GM11168 (cell line): ENCODE measurements around the gene NISCH.

ENCODE experiments used
- in situ Hi-C: fragments of 300-500 bp; cut with MboI; formaldehyde crosslinking; loops from one replicate; pipeline ENCODE4 v1.12.0; 2022; ENCODE audit warnings: low sequenced_read_pairs; ENCODE audit not compliant: unreplicated experiment

Gene NISCH

DNA sequence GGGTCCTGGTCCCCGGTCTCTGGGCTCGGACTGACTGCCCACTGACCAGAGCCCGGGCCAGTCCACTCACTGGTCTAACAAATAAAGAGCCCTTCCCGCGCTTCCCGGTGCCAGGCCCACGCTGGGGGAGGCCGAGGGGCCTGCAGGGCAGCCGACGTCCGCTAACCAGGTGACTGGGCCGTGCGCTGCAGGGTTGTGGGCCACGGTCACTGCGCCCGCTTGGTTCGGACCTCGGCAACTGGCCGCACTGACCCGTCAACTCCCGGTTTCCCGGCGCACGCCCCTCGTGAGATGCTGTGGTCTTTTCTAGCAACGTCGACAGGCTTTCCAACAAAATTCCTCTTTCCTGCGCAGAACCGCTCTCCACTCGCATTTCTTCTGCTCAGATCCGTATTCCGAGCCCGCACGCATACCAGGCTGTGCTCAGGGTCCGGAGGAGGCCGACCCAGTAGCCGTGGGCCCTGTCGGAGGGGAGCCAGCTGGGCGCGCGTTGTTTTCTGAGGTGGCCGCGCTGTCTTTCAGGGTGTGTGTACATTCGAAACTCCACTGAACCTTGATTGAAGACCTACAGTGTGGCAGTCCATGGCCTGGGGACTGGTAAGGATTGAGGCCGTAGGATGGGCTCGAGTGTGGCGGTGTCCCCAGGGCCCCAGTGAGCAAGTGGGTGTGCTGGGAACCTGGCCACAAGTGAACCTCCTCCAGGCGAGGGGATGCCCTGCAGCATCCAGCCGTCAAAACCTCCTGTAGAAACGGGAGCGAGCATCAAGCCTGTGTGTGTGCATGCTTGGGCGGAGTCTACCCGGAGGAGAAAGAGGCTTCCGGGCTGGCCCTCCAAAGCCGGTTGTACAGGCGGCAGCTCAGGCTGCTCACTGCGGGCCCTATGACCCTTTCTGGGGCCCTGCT lies 79.1 kb downstream of the NISCH start:
- in situ Hi-C loops: no loop called here

GRCh38 chr3:52535411-52536111 lies 80.2 kb downstream of the NISCH start:
- in situ Hi-C loops: no loop called here

GRCh38 chr3:52536112-52536368 lies 80.6 kb downstream of the NISCH start:
- in situ Hi-C loops: no loop called here

DNA sequence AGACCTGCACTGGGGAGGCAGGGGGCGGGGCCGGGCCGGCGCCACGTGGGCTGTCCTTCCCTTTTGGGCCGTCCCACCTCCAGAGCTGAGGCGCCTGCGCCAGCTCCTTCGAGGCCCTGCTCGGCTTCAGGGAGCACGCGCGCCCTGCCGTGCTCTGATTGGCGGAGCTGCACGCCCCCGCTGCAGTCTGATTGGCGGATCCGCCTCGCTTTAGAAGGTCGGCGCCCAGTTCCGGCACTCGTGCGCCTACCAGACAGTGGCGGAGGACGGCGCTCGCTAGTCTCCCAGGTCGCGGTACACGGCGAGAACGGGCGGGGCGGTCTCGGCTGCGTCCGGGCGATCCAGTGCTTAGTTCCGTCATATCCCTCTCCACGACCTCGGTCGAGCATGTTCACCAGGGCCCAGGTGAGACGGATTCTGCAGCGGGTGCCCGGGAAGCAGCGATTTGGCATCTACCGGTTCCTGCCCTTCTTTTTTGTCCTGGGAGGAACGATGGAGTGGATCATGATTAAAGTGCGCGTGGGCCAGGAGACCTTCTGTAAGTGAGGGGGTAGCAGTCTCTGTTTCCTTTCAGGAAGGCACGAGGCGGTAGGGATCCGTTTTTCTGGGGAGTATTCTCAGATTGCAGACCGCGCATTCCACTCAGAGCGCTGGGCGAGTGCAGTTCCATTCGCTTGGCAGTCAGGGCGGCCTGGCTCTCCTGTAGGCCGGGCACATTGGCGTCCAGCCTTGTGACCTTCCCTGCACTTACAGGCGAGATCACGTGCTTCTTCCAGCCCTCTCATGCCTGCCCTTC lies 81.2 kb downstream of the NISCH start, which contains the start of gene UQCC5:
Gene UQCC5 (plus strand): TSS at position 237 of the 796 bp plus-strand sequence. CDS start 151 bp downstream, at position 388.
- in situ Hi-C loops: no loop called here

- in situ Hi-C loops: no loop called here
Observed at GRCh38 chr3:52537165-52537620, 81.8 kb downstream of the NISCH start.

DNA sequence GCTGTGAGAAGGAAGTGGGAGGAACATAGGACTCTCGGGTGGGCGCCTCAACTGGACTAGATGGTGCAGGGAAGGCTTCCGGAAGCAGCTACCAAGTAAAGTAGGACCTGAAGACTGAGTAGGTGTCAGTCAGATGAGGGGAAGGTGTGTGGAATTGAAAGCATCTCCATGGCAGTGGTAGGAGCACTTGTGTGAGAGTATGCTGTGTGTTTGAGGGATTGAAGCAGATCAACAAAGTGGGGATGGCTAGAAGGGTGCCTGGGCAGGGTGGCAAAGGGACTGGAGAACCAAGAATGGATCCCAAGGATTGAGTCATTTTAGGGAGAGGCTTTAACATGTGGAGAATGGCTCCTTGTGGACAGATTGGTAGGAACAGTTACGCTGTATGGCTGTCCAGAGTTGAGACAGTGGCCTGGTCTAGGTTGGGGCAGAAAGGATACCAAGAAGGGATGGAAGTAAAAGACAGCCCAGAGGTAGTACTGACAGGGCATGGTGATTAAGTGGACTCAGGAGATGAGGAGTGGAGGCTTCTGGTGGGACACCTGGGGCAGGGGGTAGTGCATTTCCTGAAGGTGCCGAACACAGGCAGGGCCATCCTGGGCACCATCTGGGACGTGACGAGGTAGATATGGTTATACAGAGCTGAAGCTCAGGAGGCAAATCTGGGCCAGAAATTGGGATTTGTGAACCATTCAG lies 82.5 kb downstream of the NISCH start:
- in situ Hi-C loops: no loop called here

- in situ Hi-C loops: no loop called here
Observed at GRCh38 chr3:52539010-52539653, 83.7 kb downstream of the NISCH start.

- in situ Hi-C loops: no loop called here
Observed at GRCh38 chr3:52541050-52541449, 85.6 kb downstream of the NISCH start.
